CD4-positive, alpha-beta T cell treated with Interleukin-6 at 100 ng/mL for 8 hours (primary cell): ENCODE measurements around the gene SNTB2.

Source experiments
- DNase-seq: peaks from one replicate; pipeline ENCODE4 v3.0.0-alpha.2; 2020; ENCODE audit warnings: mixed read lengths, low spot score

Gene SNTB2

GRCh38 chr16:69180011-69180338 is 7.0 kb upstream of the SNTB2 start:
- no peak for DNase-seq

GRCh38 chr16:69182730-69183416 is 4.1 kb upstream of the SNTB2 start:
- no peak for DNase-seq

GRCh38 chr16:69187446-69188235 is 677 bp downstream of the SNTB2 start:
- peak; percentile 22 for DNase-seq

GRCh38 chr16:69188236-69188549 is 1.2 kb downstream of the SNTB2 start:
- peak; percentile 35 for DNase-seq

- DNase-seq, result no peak
Measured at GRCh38 chr16:69188716-69189115, 1.8 kb downstream of the SNTB2 start.

- no peak for DNase-seq
Measured at GRCh38 chr16:69190046-69190588, 3.2 kb downstream of the SNTB2 start.

GRCh38 chr16:69190598-69190997 is 3.6 kb downstream of the SNTB2 start:
- no peak for DNase-seq

GRCh38 chr16:69191136-69191535 is 4.2 kb downstream of the SNTB2 start:
- no peak for DNase-seq

- no peak for DNase-seq
Measured at GRCh38 chr16:69193855-69194254, 6.9 kb downstream of the SNTB2 start.

GRCh38 chr16:69194488-69194887 is 7.5 kb downstream of the SNTB2 start:
- no peak for DNase-seq

GRCh38 chr16:69195369-69196029 is 8.5 kb downstream of the SNTB2 start:
- DNase-seq, result no peak

- DNase-seq, result no peak
Measured at GRCh38 chr16:69197573-69197972, 10.6 kb downstream of the SNTB2 start.

- DNase-seq, result no peak
Measured at GRCh38 chr16:69199382-69199781, 12.4 kb downstream of the SNTB2 start.

- no peak for DNase-seq
Measured at GRCh38 chr16:69201291-69201690, 14.3 kb downstream of the SNTB2 start.

- DNase-seq, result no peak
Measured at GRCh38 chr16:69201787-69202186, 14.8 kb downstream of the SNTB2 start.

- no peak for DNase-seq
Measured at GRCh38 chr16:69204172-69204571, 17.2 kb downstream of the SNTB2 start.

GRCh38 chr16:69209735-69210134 is 22.8 kb downstream of the SNTB2 start:
- no peak for DNase-seq

- no peak for DNase-seq
Measured at GRCh38 chr16:69217433-69217832, 30.5 kb downstream of the SNTB2 start.

- DNase-seq, result no peak
Measured at GRCh38 chr16:69219279-69219678, 32.3 kb downstream of the SNTB2 start.

- no peak for DNase-seq
Measured at GRCh38 chr16:69223882-69224281, 36.9 kb downstream of the SNTB2 start.

- DNase-seq, result no peak
Measured at GRCh38 chr16:69225121-69225520, 38.2 kb downstream of the SNTB2 start.

GRCh38 chr16:69233124-69233523 is 46.2 kb downstream of the SNTB2 start:
- DNase-seq, result no peak

GRCh38 chr16:69234460-69234859 is 47.5 kb downstream of the SNTB2 start:
- DNase-seq, result no peak
